GM18499 (cell line): ENCODE data around the gene TBC1D20.
A peak's percentile ranks its signal among the peaks of the same experiment; 100 is the strongest.
"Not testable (repeated sequence)": the region's sequence is repeated elsewhere in the genome, so short reads cannot be mapped to it uniquely, and the experiment has no call there.

Experiments
- ATAC-seq: cut with Tn5 transposase; IDR thresholded peaks from one replicate; pipeline ENCODE4 v1.9.1; 2021; ENCODE audit warnings: moderate number of reproducible peaks; ENCODE audit not compliant: insufficient read depth, unreplicated experiment

The TBC1D20 gene

DNA sequence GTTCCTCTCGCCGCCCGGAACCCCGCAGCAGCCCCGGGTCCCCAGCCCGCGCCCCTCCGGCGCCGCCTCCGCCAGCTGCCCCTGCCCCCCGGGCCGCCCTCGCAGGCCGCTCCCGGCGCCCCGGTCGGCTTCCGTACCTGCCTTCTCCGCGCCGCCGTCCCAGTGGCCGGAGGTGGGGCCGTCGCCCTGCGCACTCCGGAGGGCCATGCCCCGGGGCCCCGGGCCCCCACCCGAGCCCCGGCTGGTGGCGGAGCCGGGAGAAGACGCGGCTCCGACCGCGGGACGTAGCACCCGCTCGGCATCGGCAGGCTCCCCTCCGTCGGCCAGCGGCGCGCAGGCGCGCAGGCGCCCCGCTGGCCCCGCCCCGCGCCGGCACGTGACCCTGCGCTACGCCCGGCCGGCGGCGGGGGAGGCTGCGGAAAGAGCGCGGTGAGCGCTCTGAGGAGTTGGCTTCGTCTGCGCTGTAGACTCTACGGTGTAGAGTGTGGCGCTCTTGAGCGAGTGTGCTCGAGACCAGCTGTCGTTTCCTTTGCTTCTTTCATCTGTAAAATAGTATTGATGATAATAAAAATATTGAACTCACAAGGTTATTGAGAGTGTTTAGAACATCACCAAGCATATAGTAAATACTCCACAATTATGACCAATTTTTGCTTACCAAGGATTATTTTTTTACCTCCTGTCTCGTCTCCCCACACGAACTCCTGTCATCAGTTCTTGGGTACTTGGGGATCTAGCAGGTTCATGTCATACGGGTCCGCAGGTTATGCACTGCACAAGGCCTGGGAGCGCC, at the start of gene TBC1D20:
Gene TBC1D20 (minus strand): TSS at position 335 of the 793 bp plus-strand sequence. CDS start 128 bp downstream, at position 207.
- ATAC-seq = peak; percentile 89

DNA sequence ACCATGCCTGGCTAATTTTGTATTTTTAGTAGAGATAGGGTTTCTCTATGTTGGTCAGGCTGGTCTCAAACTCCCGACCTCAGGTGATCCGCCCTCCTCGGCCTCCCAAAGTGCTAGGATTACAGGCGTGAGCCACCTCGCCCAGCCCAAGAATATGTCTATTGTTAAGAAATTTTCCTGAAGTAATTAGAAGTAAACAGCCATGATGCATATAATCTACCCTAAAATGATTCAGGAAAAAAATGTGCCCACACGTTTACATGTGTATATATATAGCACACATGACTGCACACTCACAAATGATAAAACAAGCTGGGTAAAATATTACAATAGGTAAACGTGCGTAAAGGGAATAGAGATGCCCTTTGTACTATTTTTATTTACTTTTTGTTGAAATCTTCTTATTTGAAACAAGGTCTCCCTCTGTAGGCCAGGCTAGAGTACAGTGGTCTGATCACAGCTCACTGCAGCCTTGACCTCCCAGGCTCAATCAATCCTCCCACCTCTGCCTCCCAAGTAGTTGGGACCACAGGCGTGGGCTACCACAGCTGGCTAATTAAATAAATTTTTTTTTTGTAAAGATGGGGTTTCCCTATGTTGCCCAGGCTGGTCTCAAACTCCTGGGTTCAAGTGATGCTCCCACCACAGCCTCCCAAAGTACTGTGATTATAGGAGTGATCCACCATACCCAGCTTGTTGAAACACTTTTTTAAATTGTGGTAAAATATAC, 48.2 kb upstream of the TBC1D20 start:
- ATAC-seq = not testable (repeated sequence)

GRCh38 chr20:508364-508787, 46.0 kb upstream of the TBC1D20 start:
- not testable (repeated sequence) for ATAC-seq

DNA sequence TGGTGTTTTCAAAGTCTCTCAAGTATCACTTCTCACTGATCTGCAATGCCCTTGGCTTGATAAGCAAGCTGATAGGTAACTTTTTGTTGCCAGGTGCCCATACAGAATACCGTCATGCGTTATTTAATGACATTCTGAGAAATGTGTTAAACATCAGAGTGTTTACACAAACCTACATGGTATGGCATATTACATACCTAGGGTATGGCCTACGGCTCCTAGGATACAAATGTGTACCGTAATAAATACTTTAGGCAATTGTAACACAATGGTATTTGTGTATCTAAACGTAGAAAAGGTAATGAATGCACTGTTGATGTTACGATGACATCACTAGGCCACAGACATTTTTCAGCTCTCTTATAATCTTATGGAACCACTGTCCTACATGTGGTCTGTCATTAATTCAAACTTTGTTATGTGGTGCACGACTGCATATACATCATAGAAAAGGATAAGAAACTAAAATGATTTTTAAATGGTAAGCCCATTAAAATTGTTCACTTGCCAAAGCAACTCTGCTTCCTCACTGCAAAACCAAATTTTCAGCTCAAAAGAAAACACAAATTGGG, 45.5 kb upstream of the TBC1D20 start:
- no peak for ATAC-seq

DNA sequence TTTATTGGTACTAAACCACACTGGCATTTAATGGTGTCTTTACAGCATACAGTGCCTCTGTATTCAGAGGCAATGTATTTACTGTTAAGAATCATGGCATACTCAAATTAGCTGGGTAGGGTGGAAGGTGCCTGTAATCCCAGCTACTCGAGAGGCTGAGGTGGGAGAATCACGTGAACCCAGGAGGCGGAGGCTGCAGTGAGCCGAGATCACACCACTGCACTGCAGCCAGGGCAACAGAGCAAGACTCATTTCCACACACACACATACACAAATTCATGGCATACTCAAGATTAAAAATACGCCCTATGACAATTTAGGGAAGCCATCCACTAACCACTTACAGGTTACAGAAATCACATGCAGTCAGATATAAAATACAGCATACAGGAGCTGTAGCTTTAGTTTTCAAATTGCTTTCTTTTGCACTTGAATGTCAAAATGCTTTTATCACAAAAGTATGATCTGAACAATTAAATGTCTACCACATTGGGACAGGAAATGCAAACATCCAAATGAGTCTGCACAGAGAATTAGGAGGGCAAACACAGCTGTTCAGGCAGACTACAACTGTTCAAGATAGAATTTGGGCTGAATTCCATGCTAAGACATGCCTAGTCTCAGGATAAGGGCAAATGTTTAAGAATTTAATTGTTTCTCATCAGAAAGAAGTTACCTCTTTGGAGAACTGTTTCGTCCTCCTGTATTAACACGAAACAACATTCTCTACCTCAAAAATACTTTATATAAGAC, 44.8 kb upstream of the TBC1D20 start:
- ATAC-seq = no peak

DNA sequence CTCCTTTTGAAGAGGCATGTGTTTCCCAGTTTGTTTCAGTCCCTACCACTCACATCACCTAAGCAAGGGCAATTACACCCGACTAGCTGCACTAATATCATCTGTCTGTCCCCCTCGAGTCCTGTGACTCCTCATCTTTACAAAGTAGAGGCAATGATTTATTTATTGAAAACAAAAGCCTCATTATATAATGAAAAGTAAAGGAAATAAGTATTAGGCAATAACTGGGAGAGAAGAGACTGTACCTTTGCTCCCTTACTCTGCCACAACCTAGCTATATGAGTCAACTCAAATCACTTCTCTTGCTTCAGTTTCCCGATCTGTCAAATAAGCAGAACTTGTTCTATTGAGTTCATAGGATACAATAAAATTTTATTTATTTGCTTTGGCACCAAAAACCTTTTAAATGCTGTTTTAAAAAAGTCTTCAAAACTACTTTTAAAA, 42.3 kb upstream of the TBC1D20 start:
- ATAC-seq = no peak

DNA sequence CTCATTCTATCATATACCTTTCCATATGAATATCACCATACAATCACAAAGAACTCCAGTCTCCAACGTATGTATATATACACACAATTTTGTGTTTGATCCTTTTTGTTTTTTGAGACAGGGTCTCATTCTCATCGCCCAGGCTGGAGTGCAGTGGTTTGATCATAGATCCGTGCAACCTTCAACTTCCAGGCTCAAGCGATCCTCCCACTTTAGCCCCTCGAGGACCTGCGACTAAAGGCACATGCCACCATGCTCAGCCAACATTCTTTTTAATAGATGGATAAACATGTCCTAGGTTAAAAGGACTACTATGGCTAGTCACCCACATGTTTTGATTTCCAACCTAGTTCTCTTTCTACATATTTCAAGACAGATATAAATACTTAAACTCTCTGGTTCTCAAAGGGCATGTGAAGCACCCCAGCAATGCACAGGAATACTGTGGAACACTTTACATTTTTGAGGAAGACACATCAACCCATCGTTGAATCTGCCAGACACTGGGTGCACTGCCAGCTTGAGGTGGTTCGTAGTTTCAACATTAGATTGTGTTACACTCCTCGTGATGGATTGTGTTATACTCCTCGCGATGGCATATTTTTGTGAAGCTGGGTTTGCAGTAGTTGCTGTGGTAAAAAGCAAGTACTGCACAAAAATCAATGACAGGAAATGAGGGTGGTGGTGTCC, 40.9 kb upstream of the TBC1D20 start:
- no peak for ATAC-seq

- ATAC-seq = no peak
Observed at GRCh38 chr20:497979-498378, 35.6 kb upstream of the TBC1D20 start.

DNA sequence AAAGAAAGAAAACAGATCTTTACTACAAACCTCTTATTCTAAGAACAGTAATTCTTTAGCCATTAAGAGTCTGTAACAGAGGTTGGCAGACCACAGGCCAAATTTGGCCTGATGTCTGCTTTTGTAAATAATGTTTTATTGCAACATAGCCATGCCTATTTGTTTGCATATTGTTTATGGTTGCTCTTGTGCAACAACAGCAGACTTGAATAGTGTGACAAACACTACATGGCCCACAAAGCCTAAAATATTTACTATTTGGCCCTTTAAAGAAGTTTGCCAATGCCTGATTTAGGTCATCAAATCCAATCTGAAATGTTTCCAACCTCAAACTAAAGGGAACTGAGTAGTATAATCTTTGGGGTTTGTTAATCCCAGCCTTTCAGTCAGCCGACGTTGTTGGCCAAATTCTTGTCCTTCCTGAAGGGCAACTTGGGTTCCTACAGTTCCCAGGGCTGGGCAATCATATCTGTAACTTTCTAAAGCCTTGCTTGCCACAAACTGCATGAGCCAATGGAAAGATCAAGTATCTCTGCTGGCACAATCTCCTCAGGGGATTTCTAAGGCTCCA, 33.9 kb upstream of the TBC1D20 start:
- no peak for ATAC-seq

- no peak for ATAC-seq
Observed at GRCh38 chr20:492159-492558, 29.8 kb upstream of the TBC1D20 start.

DNA sequence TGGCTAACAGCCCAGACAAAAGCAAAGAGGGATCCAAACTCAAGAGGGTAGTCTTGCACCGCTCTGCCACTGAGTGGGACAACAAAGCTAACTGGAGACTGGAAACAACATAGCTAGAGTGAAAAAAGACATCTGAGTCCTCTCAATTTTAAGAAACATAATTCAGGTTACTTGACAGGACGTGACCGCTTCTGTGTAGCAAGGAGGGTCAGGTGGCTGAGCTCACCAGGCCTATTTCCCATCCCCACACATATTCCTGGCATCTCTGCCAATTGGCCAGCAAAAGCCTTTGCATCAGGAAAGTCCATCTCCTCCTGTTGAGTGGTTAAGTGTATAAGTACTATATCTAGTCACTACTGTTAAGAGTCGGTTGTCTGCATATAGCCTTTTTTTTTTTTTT, 25.3 kb upstream of the TBC1D20 start:
- no peak for ATAC-seq

GRCh38 chr20:483815-484644, 21.7 kb upstream of the TBC1D20 start:
- ATAC-seq = no peak

DNA sequence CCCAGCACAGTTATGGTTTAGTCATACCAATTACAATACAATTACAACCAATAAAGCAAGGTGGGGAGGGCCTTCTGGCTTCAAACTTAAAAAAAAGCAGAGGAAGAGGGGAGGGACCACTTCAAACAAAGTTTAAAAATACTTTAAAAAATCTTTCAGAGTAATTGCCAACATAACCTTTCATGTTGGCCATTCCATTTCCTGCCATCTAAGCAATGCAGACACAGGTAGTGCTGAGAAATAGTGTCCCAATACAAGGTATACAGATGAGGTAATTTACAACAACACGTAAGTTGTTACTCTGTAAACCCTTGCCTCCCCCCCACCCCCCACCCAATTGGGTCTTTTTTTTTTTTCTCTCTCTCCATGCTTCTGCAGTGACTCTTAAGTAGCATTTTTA, 18.8 kb upstream of the TBC1D20 start:
- ATAC-seq = no peak

- no peak for ATAC-seq
Observed at GRCh38 chr20:480044-480443, 17.7 kb upstream of the TBC1D20 start.

GRCh38 chr20:479487-479886, 17.2 kb upstream of the TBC1D20 start:
- ATAC-seq = no peak

DNA sequence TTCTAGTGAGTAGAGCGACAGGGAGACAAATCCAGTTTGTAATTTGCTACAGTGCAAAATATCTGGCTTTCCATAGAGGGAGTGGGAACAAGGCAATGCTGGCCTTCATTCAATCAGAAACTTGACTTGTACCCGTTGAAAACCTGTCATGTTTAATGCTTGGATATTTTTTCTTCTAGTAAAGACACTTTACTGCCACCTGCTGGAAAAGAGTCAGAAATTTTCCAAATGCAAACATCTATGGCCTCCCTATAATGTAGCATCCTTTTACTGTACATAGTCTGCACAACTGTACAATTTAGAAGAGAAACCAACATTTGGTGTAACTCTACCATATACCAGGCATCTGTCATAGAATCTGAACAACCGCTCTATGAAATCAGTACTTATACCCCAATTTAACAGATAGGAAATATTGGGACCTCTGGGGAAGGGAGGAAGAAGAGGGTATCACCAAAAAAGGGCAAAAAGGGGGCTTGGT, 16.7 kb upstream of the TBC1D20 start:
- ATAC-seq = no peak

GRCh38 chr20:478010-478948, 15.9 kb upstream of the TBC1D20 start:
- ATAC-seq = no peak
